OCI-LY3 (cell line): ENCODE measurements around the gene RPP40.

Source experiments
- H2AFZ ChIP-seq: fragments of 200-600, 300-600 bp; shearing (Covaris generic); 2 replicates; pipeline ENCODE4 v1.6.0; 2014; ENCODE audit warnings: antibody characterized with exemption, low read depth, low read length
- H3K27ac ChIP-seq: fragments of 200-600, 300-600 bp; sonication (generic); 2 replicates; pipeline ENCODE4 v1.5.1; 2014; ENCODE audit warnings: mild to moderate bottlenecking, low read length, moderate library complexity, mixed read lengths
- H3K27me3 ChIP-seq: fragments of 200-600, 300-600 bp; sonication (generic); 2 replicates; pipeline ENCODE4 v1.6.1; 2014; ENCODE audit warnings: low read depth, low read length, mixed read lengths
- H3K36me3 ChIP-seq: fragments of 200-600, 300-600 bp; sonication (generic); replicated peaks from 2 replicates; pipeline ENCODE3; 2014; ENCODE audit warnings: low read depth, low read length, mixed read lengths
- H3K4me1 ChIP-seq: fragments of 300-600, 200-600 bp; sonication (generic); 2 replicates; pipeline ENCODE4 v1.6.1; 2014; ENCODE audit warnings: low read length, mixed read lengths
- H3K4me2 ChIP-seq: fragments of 200-600, 300-600 bp; sonication (generic); 2 replicates; pipeline ENCODE4 v1.6.1; 2014; ENCODE audit warnings: low read length, mixed read lengths
- H3K4me3 ChIP-seq: fragments of 300-600, 200-600 bp; sonication (generic); 2 replicates; pipeline ENCODE4 v1.5.1; 2014; ENCODE audit warnings: antibody characterized with exemption, mild to moderate bottlenecking, low read length, moderate library complexity
- H3K79me2 ChIP-seq: fragments of 300-600, 200-600 bp; shearing (Covaris generic); 2 replicates; pipeline ENCODE4 v1.6.1; 2014; ENCODE audit warnings: mild to moderate bottlenecking, low read length, mixed read lengths
- H3K9ac ChIP-seq: fragments of 300-600, 200-600 bp; shearing (Covaris generic); 2 replicates; pipeline ENCODE4 v1.6.0; 2014; ENCODE audit warnings: mild to moderate bottlenecking, low read length, moderate library complexity
- H3K9me3 ChIP-seq: fragments of 200-600, 300-600 bp; shearing (Covaris generic); 2 replicates; pipeline ENCODE4 v1.6.1; 2014; ENCODE audit warnings: low read length, mixed read lengths; ENCODE audit not compliant: insufficient read depth
- H4K20me1 ChIP-seq: fragments of 200-600, 300-600 bp; sonication (generic); 2 replicates; pipeline ENCODE4 v1.6.1; 2016; ENCODE audit warnings: low read length, mixed read lengths; ENCODE audit not compliant: insufficient read depth
- CTCF ChIP-seq: fragments of 200-600, 300-600 bp; sonication (generic); IDR thresholded peaks from 2 replicates; pipeline ENCODE4 v1.5.1; 2014; ENCODE audit warnings: antibody characterized with exemption, low read length, low read depth
- EZH2phosphoT487 ChIP-seq: fragments of 200-600 bp; shearing (Covaris generic); IDR thresholded peaks from 2 replicates; pipeline ENCODE4 v1.6.1; 2018; ENCODE audit warnings: antibody characterized with exemption, mixed run types, low read depth

The RPP40 gene

GRCh38 chr6:5003604-5004372 is at the start of gene RPP40:
Gene RPP40, minus strand, starts transcription at chr6:5004037. Its CDS starts 35 bp downstream, at chr6:5004002.
- Histone ChIP-seq H4K20me1 (no peaks in the 10 kb centered on the region), H3K4me3 (peak within 1 kb of the TSS; percentile 84), H3K27ac (peak within 1 kb of the TSS; percentile 43), H3K9ac (peak within 1 kb of the TSS; percentile 79), H3K27me3 (no peaks in the 10 kb centered on the region), H2AFZ (peak within 1 kb of the TSS; percentile 93), H3K9me3 (no peaks in the 10 kb centered on the region), H3K79me2 (no peaks in the 10 kb centered on the region), H3K36me3 (no peaks in the 10 kb centered on the region), H3K4me2 (peak within 1 kb of the TSS; percentile 90), H3K4me1 (peaks cover 4% of the 10 kb centered on the region; the same call in 1 of the 2 replicates)
- TF ChIP-seq EZH2phosphoT487: no peak
- peak; percentile 56 for TF ChIP-seq CTCF

GRCh38 chr6:5053038-5053437 is 49.2 kb upstream of the RPP40 start:
- Histone ChIP-seq H2AFZ (no peak overlapping the region), H3K9me3 (no peaks in the 10 kb centered on the region; the same call in 1 of the 2 replicates), H3K27me3 (no peaks in the 10 kb centered on the region), H3K79me2 (no peaks in the 10 kb centered on the region), H3K4me2 (no peak overlapping the region), H3K27ac (no peak overlapping the region), H3K36me3 (no peaks in the 10 kb centered on the region), H3K9ac (no peak overlapping the region), H3K4me1 (no peaks in the 10 kb centered on the region), H3K4me3 (no peak overlapping the region), H4K20me1 (no peaks in the 10 kb centered on the region)
- no peak for TF ChIP-seq EZH2phosphoT487
- no peak for TF ChIP-seq CTCF

- no peak overlapping the region for H3K4me2 ChIP-seq
- no peaks in the 10 kb centered on the region for H3K27me3 ChIP-seq
- H3K9ac ChIP-seq: no peak overlapping the region
- H3K4me3 ChIP-seq: no peak overlapping the region
- H2AFZ ChIP-seq: no peak overlapping the region
- H3K79me2 ChIP-seq: no peaks in the 10 kb centered on the region
- no peak overlapping the region for H3K27ac ChIP-seq
- TF ChIP-seq CTCF: no peak
- TF ChIP-seq EZH2phosphoT487: no peak
- H3K4me1 ChIP-seq: no peaks in the 10 kb centered on the region
- H3K9me3 ChIP-seq: no peaks in the 10 kb centered on the region; the same call in 1 of the 2 replicates
- H3K36me3 ChIP-seq: no peaks in the 10 kb centered on the region
- H4K20me1 ChIP-seq: no peaks in the 10 kb centered on the region
These were observed 47.6 kb upstream of the RPP40 start for GRCh38 chr6:5051394-5051793.

- Histone ChIP-seq H3K9ac (no peak overlapping the region), H3K4me1 (no peaks in the 10 kb centered on the region)
These were observed 46.2 kb upstream of the RPP40 start for GRCh38 chr6:5050009-5050408.

More at GRCh38 chr6:5050009-5050408, 46.2 kb upstream of the RPP40 start:
- Histone ChIP-seq H2AFZ (no peak overlapping the region), H4K20me1 (no peaks in the 10 kb centered on the region), H3K4me2 (no peak overlapping the region), H3K27me3 (no peaks in the 10 kb centered on the region), H3K4me3 (no peak overlapping the region), H3K27ac (no peak overlapping the region), H3K79me2 (no peaks in the 10 kb centered on the region), H3K9me3 (no peaks in the 10 kb centered on the region; the same call in 1 of the 2 replicates), H3K36me3 (no peaks in the 10 kb centered on the region)
- TF ChIP-seq CTCF (no peak), EZH2phosphoT487 (no peak)
